ENCODE data around the gene SYT2.
"Not testable (repeated sequence)": the region's sequence is repeated elsewhere in the genome, so short reads cannot be mapped to it uniquely, and the experiment has no call there.

Gene SYT2

DNA sequence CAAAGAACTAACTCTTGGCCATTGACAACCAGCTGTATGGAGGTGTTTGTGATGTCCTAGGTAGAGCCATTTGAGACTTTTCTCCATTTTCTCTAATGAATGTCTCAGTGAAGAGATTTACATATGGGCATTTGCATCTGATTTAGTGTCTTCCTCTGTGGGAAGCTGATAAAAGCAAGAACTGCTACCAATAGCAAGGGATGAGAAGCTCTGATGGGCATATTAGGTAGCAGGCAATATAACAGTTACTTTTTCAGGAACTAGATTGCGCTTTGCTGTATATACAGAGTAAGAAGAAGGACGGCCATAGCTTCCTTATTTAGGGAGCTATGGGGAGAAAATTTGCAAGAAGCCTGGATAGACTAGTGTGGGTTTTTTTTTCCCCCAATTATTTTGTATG, 169.4 kb downstream of the SYT2 start:
- DNase-seq = not testable (repeated sequence)

Data from activated naive CD4-positive, alpha-beta T cell treated with Interleukin-2 at 50 U/mL for 16 hours (primary cell).